Stimulated activated CD4-positive, alpha-beta T cell treated with anti-CD3 and anti-CD28 coated beads, Interleukin-12 subunit alpha, Interleukin-12 subunit beta, amount 100 ng/mL, for 4 hours (primary cell): Measurements from ENCODE around the gene SLFN11.
"Not testable (repeated sequence)": the region's sequence is repeated elsewhere in the genome, so short reads cannot be mapped to it uniquely, and the experiment has no call there.

Experiments
- DNase-seq: peaks from one replicate; pipeline ENCODE4 v3.0.0-alpha.2; 2020

SLFN11 gene

GRCh38 chr17:35359398-35359797 lies 14.0 kb downstream of the SLFN11 start:
- DNase-seq: no peak

DNA sequence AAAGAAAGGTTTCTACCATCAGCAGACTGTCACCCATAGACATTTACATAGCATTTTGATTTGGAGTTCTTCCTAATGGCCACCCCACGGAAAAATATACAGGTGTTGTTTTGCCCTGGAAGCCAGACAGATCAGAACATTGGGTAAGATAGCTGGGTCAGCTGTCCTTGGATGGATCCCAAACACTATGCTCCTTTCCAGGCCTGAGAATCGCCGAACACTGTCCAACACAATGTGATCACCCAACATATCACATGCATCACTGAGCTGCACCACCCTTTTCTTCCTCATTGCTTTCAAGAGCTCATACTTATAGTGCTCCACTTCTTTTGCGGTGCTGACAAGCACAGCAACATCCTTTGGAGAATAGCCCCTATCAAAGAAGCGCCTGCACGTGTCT lies 21.1 kb downstream of the SLFN11 start:
- no peak for DNase-seq

DNA sequence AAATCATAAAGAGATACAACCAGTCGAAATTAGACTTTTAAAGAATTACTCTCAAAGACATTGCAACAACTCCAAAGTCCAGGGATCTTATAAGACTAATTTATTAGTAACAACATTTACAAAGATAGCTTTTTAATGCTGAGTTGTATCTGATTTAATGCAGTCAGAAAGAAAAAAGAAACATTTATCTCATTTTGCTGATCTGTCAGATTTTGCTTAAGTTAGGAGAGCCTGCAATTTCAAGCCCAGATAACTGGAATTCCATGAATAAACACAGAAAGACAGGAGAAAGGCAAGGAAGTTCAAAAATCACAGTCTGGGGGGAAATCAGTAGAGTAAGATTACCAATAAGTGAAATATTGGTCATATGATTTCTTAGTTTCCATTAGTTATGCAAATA lies 22.9 kb downstream of the SLFN11 start:
- no peak for DNase-seq

DNA sequence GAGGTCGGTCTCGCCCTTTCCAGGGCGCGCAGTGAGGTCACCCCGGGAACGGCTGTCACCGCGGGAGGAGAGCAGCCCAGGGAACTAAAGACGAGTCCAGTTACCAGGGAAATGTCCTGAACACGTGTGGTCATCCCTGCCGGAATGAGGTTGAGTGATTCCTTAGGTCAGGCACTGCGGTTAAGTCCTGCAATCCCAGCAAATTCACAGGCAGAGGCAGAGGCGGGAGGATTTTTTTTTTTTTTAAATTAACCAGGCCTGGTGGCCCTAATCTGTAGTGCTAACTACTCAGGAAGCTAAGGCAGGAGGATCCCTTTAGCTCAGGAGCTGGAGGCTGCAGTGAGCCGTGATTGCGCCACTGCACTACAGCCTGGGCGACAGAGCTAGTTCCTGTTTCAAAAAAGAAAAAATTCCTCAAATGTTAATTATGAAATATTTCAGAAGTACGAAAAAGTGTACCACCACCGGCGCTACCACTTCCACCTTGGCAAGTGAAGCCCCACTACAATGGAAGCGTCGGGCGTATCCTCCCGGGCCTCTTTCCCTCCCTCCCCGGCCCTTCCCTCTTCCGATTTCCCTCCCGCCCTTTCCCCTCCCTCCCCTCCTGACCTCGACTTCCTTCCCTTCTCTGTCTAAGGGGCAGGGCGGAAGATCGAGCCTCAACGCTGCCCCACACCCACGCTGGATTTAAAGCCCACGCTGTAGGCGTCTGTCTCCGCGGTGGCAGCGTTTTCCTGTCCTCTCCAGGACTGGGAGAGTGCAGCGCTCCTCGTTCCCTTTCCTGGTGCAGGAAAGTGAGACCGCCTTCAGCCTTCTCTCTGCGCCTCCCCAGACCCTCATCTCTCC lies 27.3 kb downstream of the SLFN11 start:
- DNase-seq: peak; percentile 13

DNA sequence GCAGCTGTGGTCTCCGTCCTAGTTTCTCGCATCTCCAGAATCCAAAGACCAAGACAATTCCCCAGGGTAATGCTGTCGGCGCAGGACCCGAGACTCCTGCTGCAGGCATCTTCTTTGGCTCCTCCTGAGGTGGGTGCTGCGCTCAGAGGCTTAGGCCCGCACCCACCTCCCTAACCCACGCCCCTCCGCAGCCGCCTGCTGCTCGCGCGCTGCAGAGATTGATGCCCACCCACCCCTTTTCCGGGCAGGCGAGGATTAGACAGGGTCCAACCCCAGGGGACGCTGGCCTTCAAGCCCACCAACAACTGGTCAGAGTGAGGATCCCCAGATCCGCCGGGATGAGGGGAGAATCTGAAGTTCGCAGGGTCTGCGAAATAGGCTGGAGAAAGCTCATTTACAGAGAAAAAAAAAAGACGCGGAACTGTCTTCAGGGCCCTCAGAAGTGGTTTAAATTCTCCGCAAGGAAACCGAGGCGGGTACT lies 27.9 kb downstream of the SLFN11 start:
- no peak for DNase-seq

DNA sequence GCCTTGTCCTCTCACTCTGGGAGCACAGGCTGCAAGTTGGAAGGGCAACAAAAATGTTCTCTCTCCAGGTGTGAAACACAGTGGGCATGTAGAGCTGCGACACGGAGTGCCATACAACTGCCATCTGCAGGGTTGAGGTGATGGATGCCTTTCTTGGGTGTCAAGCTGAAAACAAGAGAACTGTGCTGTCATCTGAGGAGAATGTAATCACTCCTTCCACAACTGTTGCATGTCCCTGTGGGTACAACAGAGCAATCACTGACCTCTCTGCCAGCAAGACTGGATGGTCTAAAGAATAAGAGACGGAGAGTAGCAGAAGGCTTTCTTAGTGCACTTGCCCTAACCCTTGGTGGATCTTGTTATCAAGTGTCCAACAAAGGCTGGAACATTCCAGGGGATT lies 29.2 kb downstream of the SLFN11 start:
- DNase-seq: no peak

- no peak for DNase-seq
These were observed 31.1 kb downstream of the SLFN11 start for GRCh38 chr17:35342276-35342675.

DNA sequence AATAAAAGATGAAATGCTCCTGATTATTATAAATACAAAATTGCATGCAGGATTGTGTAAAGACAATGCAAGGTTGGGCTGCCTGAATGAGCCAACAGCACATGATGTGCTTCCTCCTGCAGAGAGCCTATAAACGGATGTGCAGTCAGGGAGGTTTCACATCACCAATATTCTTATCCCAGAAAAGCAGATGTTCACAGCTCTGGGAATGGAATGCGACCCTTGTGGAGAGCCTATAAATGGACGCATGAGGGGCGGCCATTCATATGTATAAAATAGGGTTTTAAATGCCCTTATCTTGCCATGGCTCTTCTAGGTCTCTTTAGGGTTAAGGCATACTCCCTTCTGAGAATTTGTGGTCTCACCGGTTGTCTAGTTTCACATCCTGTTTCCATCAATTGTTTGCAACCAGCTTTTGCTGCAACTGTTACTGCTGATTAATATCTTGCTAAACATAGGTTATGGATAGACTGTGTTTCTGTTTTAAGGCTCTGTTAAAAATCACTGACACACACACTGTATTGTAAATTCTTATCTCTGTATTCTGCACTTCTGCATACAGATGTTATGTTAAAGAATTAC lies 31.9 kb downstream of the SLFN11 start:
- no peak for DNase-seq

GRCh38 chr17:35338230-35338629 lies 35.2 kb downstream of the SLFN11 start:
- no peak for DNase-seq

DNA sequence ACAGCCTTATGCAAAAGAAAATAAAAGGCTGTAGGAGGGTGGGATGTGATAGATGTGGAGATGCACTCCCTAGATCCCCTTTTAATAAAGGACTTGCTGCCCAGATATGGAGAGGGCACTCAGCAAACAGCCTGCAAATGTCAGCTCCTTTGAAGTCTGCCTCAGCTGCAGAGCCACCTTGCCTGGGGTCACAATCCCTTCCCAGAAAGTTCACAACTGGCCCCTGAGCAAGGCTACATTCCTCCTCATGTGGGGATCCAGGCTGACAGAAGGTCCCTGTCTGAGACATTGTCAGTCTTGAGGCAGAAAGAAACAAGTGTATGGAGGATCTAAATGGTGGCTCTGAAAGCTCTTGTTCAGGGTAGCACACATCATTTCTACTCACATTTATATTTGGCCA lies 36.1 kb downstream of the SLFN11 start:
- no peak for DNase-seq

DNA sequence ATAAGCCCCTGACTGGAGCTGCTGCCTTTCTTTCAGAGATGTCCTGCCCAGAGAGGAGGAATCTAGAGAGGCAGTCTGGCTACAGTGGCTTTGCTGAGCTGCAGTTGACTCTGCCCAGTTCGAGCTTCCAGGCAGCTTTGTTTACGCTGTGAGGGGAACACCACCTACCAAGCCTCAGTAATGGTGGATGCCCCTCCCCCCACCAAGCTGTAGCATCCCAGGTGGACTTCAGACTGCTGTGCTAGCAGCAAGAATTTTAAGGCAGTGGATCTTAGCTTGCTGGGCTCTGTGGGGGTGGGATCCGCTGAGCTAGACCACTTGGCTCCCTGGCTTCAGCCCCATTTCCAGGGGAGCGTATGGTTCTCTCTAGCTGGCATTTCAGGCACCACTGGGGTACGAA lies 39.8 kb downstream of the SLFN11 start:
- not testable (repeated sequence) for DNase-seq

- no peak for DNase-seq
These were observed 50.7 kb downstream of the SLFN11 start for GRCh38 chr17:35322749-35323148.

- no peak for DNase-seq
These were observed 57.5 kb downstream of the SLFN11 start for GRCh38 chr17:35315971-35316370.

GRCh38 chr17:35315283-35315682 lies 58.1 kb downstream of the SLFN11 start:
- DNase-seq: no peak

- DNase-seq: no peak
These were observed 58.8 kb downstream of the SLFN11 start for GRCh38 chr17:35314415-35315216.

DNA sequence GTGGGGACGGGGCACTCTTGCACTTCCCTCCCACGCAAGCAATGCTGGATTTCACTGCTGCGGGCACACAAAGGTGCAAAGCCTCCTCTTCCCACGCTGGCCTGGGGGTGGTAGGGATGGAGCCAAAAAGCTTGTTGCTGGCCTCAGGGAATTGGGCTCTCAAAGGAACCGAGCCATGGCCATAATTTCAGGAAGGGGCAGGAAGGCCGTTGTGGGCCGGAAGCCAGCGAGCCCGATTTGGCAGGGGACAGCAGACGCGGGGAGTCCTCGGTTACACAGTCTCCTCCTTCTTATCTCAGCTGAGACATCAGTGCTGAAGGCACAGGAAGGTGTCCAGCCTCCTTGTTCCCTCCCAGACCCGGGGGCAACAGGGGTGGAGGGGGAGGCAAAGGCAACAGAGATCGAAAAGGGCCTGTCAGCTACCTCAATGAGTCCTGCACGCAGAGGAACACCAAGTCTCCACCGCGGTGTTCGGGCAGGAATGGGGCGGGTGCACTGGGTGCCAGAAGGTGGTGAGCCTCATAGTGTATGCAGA lies 59.5 kb downstream of the SLFN11 start:
- peak; percentile 1 for DNase-seq

GRCh38 chr17:35312790-35313711 lies 60.4 kb downstream of the SLFN11 start:
- peak; percentile 48 for DNase-seq

GRCh38 chr17:35312346-35312745 lies 61.1 kb downstream of the SLFN11 start:
- no peak for DNase-seq

- not testable (repeated sequence) for DNase-seq
These were observed 64.1 kb downstream of the SLFN11 start for GRCh38 chr17:35309345-35309744.
